HUES64 (cell line): ENCODE data around the gene ZNF785.
A peak's percentile ranks its signal among the peaks of the same experiment; 100 is the strongest.
"Not testable (repeated sequence)": the region's sequence is repeated elsewhere in the genome, so short reads cannot be mapped to it uniquely, and the experiment has no call there.

Experiments used
- H3K27ac ChIP-seq: 2 replicates; pipeline ENCODE4 v1.7.0; 2013; ENCODE audit warnings: low read depth, low read length, inconsistent platforms
- H3K27me3 ChIP-seq: 2 replicates; pipeline ENCODE4 v1.6.1; 2013; ENCODE audit warnings: mild to moderate bottlenecking, low read length; ENCODE audit not compliant: insufficient read depth
- H3K36me3 ChIP-seq: 2 replicates; pipeline ENCODE4 v1.6.1; 2013; ENCODE audit warnings: mild to moderate bottlenecking, low read length; ENCODE audit not compliant: insufficient read depth
- H3K4me1 ChIP-seq: 2 replicates; pipeline ENCODE4 v1.6.1; 2013; ENCODE audit warnings: mild to moderate bottlenecking, low read length, moderate library complexity; ENCODE audit not compliant: insufficient read depth
- H3K4me3 ChIP-seq: 2 replicates; pipeline ENCODE4 v1.5.1; 2013; ENCODE audit warnings: mild to moderate bottlenecking, low read length, moderate library complexity
- H3K9ac ChIP-seq: 2 replicates; pipeline ENCODE4 v1.6.1; 2013; ENCODE audit warnings: mild to moderate bottlenecking, low read depth, low read length
- H3K9me3 ChIP-seq: 2 replicates; pipeline ENCODE4 v1.6.1; 2013; ENCODE audit warnings: low read depth, low read length; ENCODE audit not compliant: insufficient read depth
- WGBS: fragments of 150-250, 120-280 bp; methylation state at CpG from one replicate; pipeline ENCODE4 v1.1.7; 2013; ENCODE audit warnings: missing lambda C conversion rate; 5-methylcytosine and 5-hydroxymethylcytosine counted together

Gene ZNF785

GRCh38 chr16:30548416-30549253 lies 36.9 kb downstream of the ZNF785 start:
- WGBS: 73% methylated on average over 8 of the region's 8 CpGs
- Histone ChIP-seq H3K27ac (no peak overlapping the region), H3K27me3 (no peaks in the 10 kb centered on the region), H3K4me1 (peaks cover 8% of the 10 kb centered on the region; the same call in 1 of the 2 replicates), H3K9me3 (no peaks in the 10 kb centered on the region), H3K9ac (no peak overlapping the region), H3K36me3 (0 out of 2 replicates have a peak, but pooled peaks cover 7% of the 10 kb centered on the region), H3K4me3 (no peak overlapping the region)

GRCh38 chr16:30546115-30546514 lies 39.4 kb downstream of the ZNF785 start:
- H3K27ac ChIP-seq: no peak overlapping the region

GRCh38 chr16:30543067-30543466 lies 42.4 kb downstream of the ZNF785 start:
- no peaks in the 10 kb centered on the region for H3K9me3 ChIP-seq
- H3K27me3 ChIP-seq: no peaks in the 10 kb centered on the region
- 82% methylated on average over 5 of the region's 5 CpGs for WGBS
- H3K4me3 ChIP-seq: no peak overlapping the region
- H3K9ac ChIP-seq: no peak overlapping the region
- H3K4me1 ChIP-seq: peaks cover 28% of the 10 kb centered on the region
- H3K36me3 ChIP-seq: no peaks in the 10 kb centered on the region
- no peak overlapping the region for H3K27ac ChIP-seq

More at GRCh38 chr16:30546115-30546514, 39.4 kb downstream of the ZNF785 start:
- H3K4me1 ChIP-seq: peaks cover 33% of the 10 kb centered on the region
- H3K36me3 ChIP-seq: no peaks in the 10 kb centered on the region
- 90% methylated on average over 8 of the region's 8 CpGs for WGBS
- no peaks in the 10 kb centered on the region for H3K27me3 ChIP-seq
- H3K4me3 ChIP-seq: no peak overlapping the region
- no peak overlapping the region for H3K9ac ChIP-seq
- H3K9me3 ChIP-seq: no peaks in the 10 kb centered on the region

GRCh38 chr16:30541502-30542329 lies 43.8 kb downstream of the ZNF785 start:
- WGBS: 14% methylated on average over 7 of the region's 10 CpGs
- Histone ChIP-seq H3K4me1 (peaks cover 28% of the 10 kb centered on the region), H3K4me3 (peak overlapping the region; percentile 20), H3K36me3 (no peaks in the 10 kb centered on the region), H3K9me3 (no peaks in the 10 kb centered on the region), H3K9ac (peak overlapping the region; percentile 3; the same call in 1 of the 2 replicates), H3K27ac (peak overlapping the region; percentile 72; the same call in 1 of the 2 replicates), H3K27me3 (no peaks in the 10 kb centered on the region)

- not testable (repeated sequence) for H3K36me3 ChIP-seq, H3K4me3 ChIP-seq, H3K9me3 ChIP-seq, H3K27me3 ChIP-seq
- WGBS: 83% methylated on average over 9 of the region's 9 CpGs
- 0 out of 2 replicates have a peak overlapping the region, but pooled peaks have one; percentile 3 for H3K9ac ChIP-seq
- H3K27ac ChIP-seq: peak overlapping the region; percentile 72; the same call in 1 of the 2 replicates
- peaks cover 34% of the 10 kb centered on the region for H3K4me1 ChIP-seq
These were observed 44.5 kb downstream of the ZNF785 start for GRCh38 chr16:30540916-30541464.

GRCh38 chr16:30539986-30540526 lies 45.4 kb downstream of the ZNF785 start:
- H3K9ac ChIP-seq, H3K27me3 ChIP-seq, H3K27ac ChIP-seq, H3K4me3 ChIP-seq, H3K36me3 ChIP-seq, H3K9me3 ChIP-seq: not testable (repeated sequence)
- peaks cover 37% of the 10 kb centered on the region for H3K4me1 ChIP-seq
- 90% methylated on average over 13 of the region's 13 CpGs for WGBS

- Histone ChIP-seq H3K36me3 (no peaks in the 10 kb centered on the region), H3K9me3 (no peaks in the 10 kb centered on the region), H3K4me3 (no peak overlapping the region), H3K27ac (no peak overlapping the region), H3K9ac (no peak overlapping the region), H3K27me3 (no peaks in the 10 kb centered on the region), H3K4me1 (peaks cover 37% of the 10 kb centered on the region)
- 92% methylated on average over 8 of the region's 8 CpGs for WGBS
These were observed 46.2 kb downstream of the ZNF785 start for GRCh38 chr16:30539000-30539964.

- Histone ChIP-seq H3K4me1 (peaks cover 17% of the 10 kb centered on the region; the same call in 1 of the 2 replicates), H3K9ac (peak overlapping the region; percentile 96), H3K27ac (peak overlapping the region; percentile 97), H3K4me3 (peak overlapping the region; percentile 70)
- H3K27me3 ChIP-seq, H3K9me3 ChIP-seq, H3K36me3 ChIP-seq: not testable (repeated sequence)
- WGBS: 91% methylated on average over 13 of the region's 13 CpGs
These were observed 49.0 kb downstream of the ZNF785 start for GRCh38 chr16:30536391-30537024.

GRCh38 chr16:30535777-30536190 lies 49.7 kb downstream of the ZNF785 start:
- H3K4me1 ChIP-seq: peaks cover 11% of the 10 kb centered on the region; the same call in 1 of the 2 replicates
- H3K9ac ChIP-seq: peak overlapping the region; percentile 96
- no peaks in the 10 kb centered on the region for H3K9me3 ChIP-seq
- H3K27me3 ChIP-seq: no peaks in the 10 kb centered on the region
- peak overlapping the region; percentile 97 for H3K27ac ChIP-seq
- peak overlapping the region; percentile 70 for H3K4me3 ChIP-seq
- peaks cover 9% of the 10 kb centered on the region for H3K36me3 ChIP-seq
- WGBS: 26% methylated on average over 12 of the region's 12 CpGs
